ENCODE data around the gene HIGD2A. TPM values are rescaled to one million over a fixed set of nuclear protein-coding genes. Genes with fewer than 3 reads are reported as not detected.
A peak's percentile ranks its signal among the peaks of the same experiment; 100 is the strongest.

The HIGD2A gene

GRCh38 chr5:176438959-176439757, 50.6 kb downstream of the HIGD2A start:
- no peak overlapping the region for H3K9ac ChIP-seq (ENCODE audit: low read length)
- H3K4me2 ChIP-seq (ENCODE audit: low read length, poor library complexity, severe bottlenecking) = no peak overlapping the region
- H3K9me3 ChIP-seq (ENCODE audit: control insufficient read depth, low read length) = no peaks in the 10 kb centered on the region
- no peak overlapping the region for H2BK12ac ChIP-seq (ENCODE audit: low read length in 2 of 2)
- no peak overlapping the region for H3K4me3 ChIP-seq (ENCODE audit: insufficient read depth in 1 of 2, low read depth in 1 of 2, low read length in 2 of 2)
- H3K14ac ChIP-seq (ENCODE audit: low read length in 2 of 2) = no peak overlapping the region
- no peak overlapping the region for H2BK120ac ChIP-seq (ENCODE audit: low read depth, low read length)
- no peak overlapping the region for H2AK5ac ChIP-seq (ENCODE audit: low read length, severe bottlenecking)
- H3K23ac ChIP-seq (ENCODE audit: low read length in 2 of 2) = no peak overlapping the region
- 35% methylated on average over 11 of the region's 12 CpGs for WGBS
- H3K18ac ChIP-seq (ENCODE audit: low read depth in 1 of 2, low read length in 2 of 2) = no peak overlapping the region
- H3K27ac ChIP-seq (ENCODE audit: low read length, poor library complexity, severe bottlenecking) = peak overlapping the region; percentile 9
- no peak overlapping the region for H2BK5ac ChIP-seq (ENCODE audit: low read depth, low read length, poor library complexity, severe bottlenecking)
- no peaks in the 10 kb centered on the region for H3K79me1 ChIP-seq (replicated peaks; ENCODE audit: low read length, poor library complexity, severe bottlenecking)
- no peak overlapping the region for H2AFZ ChIP-seq (ENCODE audit: low read depth, low read length)
- DNase-seq = peak; percentile 96
- H4K8ac ChIP-seq (ENCODE audit: low read length) = no peak overlapping the region
- H3K27me3 ChIP-seq (ENCODE audit: control insufficient read depth in 1 of 2, insufficient read depth in 1 of 2, low read length in 2 of 2) = no peaks in the 10 kb centered on the region
- no peak overlapping the region for H2BK15ac ChIP-seq (ENCODE audit: low read depth, poor library complexity, severe bottlenecking)
- no peak overlapping the region for H3K4ac ChIP-seq (ENCODE audit: low read depth in 1 of 2, low read length in 2 of 2)
- H4K91ac ChIP-seq (ENCODE audit: low read length) = no peak overlapping the region
- no peaks in the 10 kb centered on the region for H3K36me3 ChIP-seq (ENCODE audit: control insufficient read depth in 1 of 2, insufficient read depth in 2 of 2, low read depth in 1 of 2, low read length in 2 of 2)
- H3K4me1 ChIP-seq (ENCODE audit: control insufficient read depth, insufficient read depth, low read depth, low read length) = peaks cover 7% of the 10 kb centered on the region

Small RNA genes lying within 50 kb of the gene (small RNA-seq; reads per million reads assigned to genes)
- gene AC010297.1 (ENCODE audit: low read depth) (not detected), gene MIR1271 (ENCODE audit: low read depth) (86.3 reads per million, percentile 92 among the genes with 10 or more reads in this experiment)

Measured in mesenchymal stem cell (in vitro differentiated cells and primary cell).